Panc1 (cell line): ENCODE measurements around the gene HS1BP3. TPM values are rescaled to one million over a fixed set of nuclear protein-coding genes. Genes with fewer than 3 reads are reported as not detected.

Experiments used
- ATAC-seq: fragments of 200-7000 bp; cut with Tn5 transposase; 2 replicates; pipeline ENCODE4 v1.9.1; 2020; ENCODE audit warnings: mild to moderate bottlenecking, moderate library complexity
- BruUV-seq: library from RNA; stranded (reverse); fragments of 400-500 nt; replicated peaks from 2 replicates; lab custom pipeline; 2021; lab: Mats Ljungman, UMichigan
- CTCF ChIA-PET: fragments of 300-600 bp; sonication (Branson Sonifier 250); formaldehyde crosslinking; loops from one replicate; lab custom pipeline; 2022; ENCODE audit warnings: antibody characterized with exemption; lab: Charles Lee
- POLR2A ChIA-PET: fragments of 300-600 bp; sonication (Branson Sonifier 250); formaldehyde crosslinking; loops from one replicate; lab custom pipeline; 2022; ENCODE audit warnings: antibody characterized with exemption; lab: Charles Lee
- DNase-seq: peaks from one replicate; pipeline ENCODE4 v3.0.0-alpha.2; 2010; ENCODE audit warnings: low read depth, low spot score
- H3K27ac ChIP-seq: 2 replicates; pipeline ENCODE4 v1.5.1; 2011; ENCODE audit warnings: mild to moderate bottlenecking, low read length, inconsistent platforms
- H3K27me3 ChIP-seq: fragments of 200-500 bp; sonication (Bioruptor generic); 2 replicates; pipeline ENCODE4 v1.6.0; 2014; ENCODE audit warnings: low read length, inconsistent platforms; ENCODE audit not compliant: control insufficient read depth, insufficient read depth
- H3K36me3 ChIP-seq: fragments of 200-500 bp; sonication (Bioruptor generic); 2 replicates; pipeline ENCODE4 v1.5.1; 2014; ENCODE audit warnings: inconsistent platforms, mild to moderate bottlenecking, low read length, moderate library complexity; ENCODE audit not compliant: control insufficient read depth, insufficient read depth
- H3K4me1 ChIP-seq: 2 replicates; pipeline ENCODE4 v1.5.1; 2011; ENCODE audit warnings: inconsistent platforms, mild to moderate bottlenecking, low read length, moderate library complexity; ENCODE audit not compliant: control insufficient read depth, insufficient read depth
- H3K4me3 ChIP-seq, 2 experiments: 2 replicates each; pipeline ENCODE4 v1.5.1; 2011 to 2012; ENCODE audit warnings: low read depth in 2 of 2, low read length in 2 of 2, mild to moderate bottlenecking in 2 of 2, inconsistent platforms in 1 of 2, moderate library complexity in 1 of 2
- H3K9me3 ChIP-seq: fragments of 200-500 bp; sonication (Bioruptor generic); 2 replicates; pipeline ENCODE4 v1.5.1; 2014; ENCODE audit warnings: low read depth, mild to moderate bottlenecking, inconsistent platforms, low read length, moderate library complexity; ENCODE audit not compliant: control insufficient read depth, insufficient read depth
- CTCF ChIP-seq: fragments of 450-650 bp; IDR thresholded peaks from 2 replicates; pipeline ENCODE4 v1.5.1; 2017; ENCODE audit warnings: mild to moderate bottlenecking
- POLR2AphosphoS5 ChIP-seq: IDR thresholded peaks from 2 replicates; pipeline ENCODE4 v1.6.1; 2012; ENCODE audit warnings: mild to moderate bottlenecking, low read depth, low read length, moderate library complexity
- REST ChIP-seq, 2 experiments: IDR thresholded peaks; 2 replicates each; pipeline ENCODE4 v1.6.1; 2011 to 2012; ENCODE audit warnings: low read depth in 2 of 2, control low read depth in 1 of 2, low read length in 1 of 2, mild to moderate bottlenecking in 1 of 2, moderate library complexity in 1 of 2; ENCODE audit not compliant: insufficient read depth in 1 of 2
- SIN3A ChIP-seq: IDR thresholded peaks from 2 replicates; pipeline ENCODE4 v1.6.1; 2012; ENCODE audit warnings: low read depth, mild to moderate bottlenecking, low read length, moderate library complexity, borderline replicate concordance; ENCODE audit not compliant: insufficient read depth
- TCF7L2 ChIP-seq: IDR thresholded peaks from 2 replicates; pipeline ENCODE4 v1.6.1; 2011; ENCODE audit warnings: mild to moderate bottlenecking, low read depth, low read length, inconsistent platforms
- in situ Hi-C: cut with HindIII; loops from 2 replicates; pipeline ENCODE4 v1.10.0; 2016; ENCODE audit warnings: low sequenced_read_pairs, low pct_unique_long_range_greater_than_20kb
- intact Hi-C: fragments of 100-400 bp; cut with micrococcal nuclease; formaldehyde crosslinking; loops from one replicate; pipeline ENCODE4 v1.10.0; 2022; ENCODE audit not compliant: unreplicated experiment
- total RNA-seq: library from RNA; stranded (reverse); gene quantifications from one replicate; pipeline ENCODE4 v1.2.1, GENCODE V29; 2021; ENCODE audit not compliant: unreplicated experiment

The HS1BP3 gene
- total RNA-seq, 1 experiment from 2014 or later, result 46.1 TPM

GRCh38 chr2:20630967-20631366 lies 19.9 kb downstream of the HS1BP3 start:
- ATAC-seq (no peak), DNase-seq (no peak)
- Histone ChIP-seq H3K4me1 (no peaks in the 10 kb centered on the region), H3K4me3 (no peak overlapping the region), H3K9me3 (no peaks in the 10 kb centered on the region), H3K27ac (no peak overlapping the region), H3K36me3 (no peaks in the 10 kb centered on the region; the same call in 1 of the 2 replicates), H3K27me3 (no peaks in the 10 kb centered on the region)
- no peak for TF ChIP-seq REST (IDR thresholded peaks at IDR 0.05; ENCODE audit: insufficient read depth in 1 of 2, low read depth in 2 of 2, low read length in 1 of 2)
- TF ChIP-seq TCF7L2, result no peak
- TF ChIP-seq SIN3A, result no peak
- no peak for TF ChIP-seq CTCF
- no peak for TF ChIP-seq POLR2AphosphoS5
- CTCF ChIA-PET, result interaction anchor here (0.6 kb wide), 1 partner anchor 44 kb away, joined by 4 read pairs; no protein-coding TSS in a partner anchor
- in situ Hi-C loops, result loop anchor here (25.0 kb wide), 1 partner anchor 194 kb away; the partner anchor contains the start of gene RHOB
- no TSS peak for BruUV-seq
- intact Hi-C loops, result no loop called here
- POLR2A ChIA-PET, result no interaction called here

GRCh38 chr2:20629581-20630171 lies 21.2 kb downstream of the HS1BP3 start:
- in situ Hi-C loops, result loop anchor here (25.0 kb wide), 1 partner anchor 192 kb away; the partner anchor contains the start of gene RHOB

More at GRCh38 chr2:20629581-20630171, 21.2 kb downstream of the HS1BP3 start:
- DNase-seq (no peak), ATAC-seq (no peak)
- intact Hi-C loops, result no loop called here
- no TSS peak for BruUV-seq
- H3K36me3 ChIP-seq, result no peaks in the 10 kb centered on the region; the same call in 1 of the 2 replicates
- H3K9me3 ChIP-seq, result no peaks in the 10 kb centered on the region
- no peak overlapping the region for H3K27ac ChIP-seq
- TF ChIP-seq SIN3A (no peak), CTCF (no peak), POLR2AphosphoS5 (no peak)
- H3K4me1 ChIP-seq, result no peaks in the 10 kb centered on the region
- POLR2A ChIA-PET, result no interaction called here
- no peak overlapping the region for H3K4me3 ChIP-seq
- CTCF ChIA-PET, result interaction anchor here (0.5 kb wide), 1 partner anchor 186 kb away, joined by 3 read pairs; no protein-coding TSS in a partner anchor
- no peaks in the 10 kb centered on the region for H3K27me3 ChIP-seq
